ENCODE data around the gene SAFB2.

The SAFB2 gene

DNA sequence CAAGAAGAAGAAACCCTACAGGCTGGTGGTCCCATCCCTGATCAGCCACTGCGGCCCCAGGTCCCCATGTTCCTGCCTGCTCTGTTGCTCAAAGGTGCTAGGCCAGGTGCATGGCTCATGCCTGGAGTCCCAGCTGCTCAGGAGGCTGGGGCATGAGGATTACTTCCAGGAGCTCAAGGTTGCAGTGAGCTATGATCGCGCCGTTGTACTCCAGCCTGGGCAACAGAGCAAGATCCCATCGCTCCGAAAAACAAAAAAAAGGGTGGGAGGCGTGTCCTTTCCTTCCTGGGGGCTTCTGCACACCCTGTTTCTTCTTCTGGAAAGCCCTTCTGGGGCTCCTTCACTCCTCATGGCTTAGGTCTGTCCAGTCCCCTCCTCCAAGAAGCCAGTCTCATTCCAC lies 42.9 kb downstream of the SAFB2 start:
- DNase-seq (ENCODE audit: low read depth): no peak

GRCh38 chr19:5579286-5579685 lies 43.3 kb downstream of the SAFB2 start:
- no peak for DNase-seq (ENCODE audit: low read depth)

DNA sequence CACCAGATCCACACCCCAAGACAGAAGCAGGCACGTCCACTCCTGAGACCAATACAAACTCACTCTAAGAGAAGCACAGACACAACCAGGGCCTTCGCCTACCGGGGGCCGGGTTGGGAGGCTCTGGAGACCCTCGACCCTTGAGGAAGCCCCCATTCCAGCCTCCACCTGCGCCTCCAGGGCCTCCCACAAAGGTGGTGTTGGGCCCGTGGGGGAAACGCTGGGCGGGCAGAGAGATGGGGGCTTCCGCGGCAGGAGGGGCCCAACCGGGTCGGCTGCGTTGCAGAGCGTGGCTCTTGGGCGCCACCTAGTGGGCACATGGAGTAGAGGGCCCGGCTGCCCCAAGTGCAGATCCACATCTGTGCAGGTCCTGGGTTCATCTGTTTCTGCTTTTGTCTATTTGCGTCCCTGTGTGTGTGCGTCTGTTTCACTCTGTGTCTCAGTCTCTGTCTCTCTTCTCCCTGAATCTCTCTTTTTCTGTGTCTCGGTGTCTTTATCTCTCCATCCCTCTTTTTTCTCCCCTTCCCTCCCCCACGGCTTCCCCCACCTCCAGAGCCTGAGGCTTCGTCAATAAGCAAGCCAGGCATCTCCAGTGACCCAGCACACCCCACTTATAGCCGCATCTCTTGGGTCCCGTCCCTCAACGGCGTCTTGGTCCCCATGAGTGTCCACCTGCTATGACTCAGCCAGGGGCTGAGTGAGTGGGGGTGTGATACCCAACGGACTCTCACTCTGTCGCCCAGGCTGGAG lies 44.3 kb downstream of the SAFB2 start:
- DNase-seq (ENCODE audit: low read depth): peak; percentile 65

- DNase-seq (ENCODE audit: low read depth): no peak
These were observed 47.0 kb downstream of the SAFB2 start for GRCh38 chr19:5575590-5575989.

GRCh38 chr19:5572556-5573286 lies 49.9 kb downstream of the SAFB2 start:
- no peak for DNase-seq (ENCODE audit: low read depth)

GRCh38 chr19:5571777-5572176 lies 50.8 kb downstream of the SAFB2 start:
- DNase-seq (ENCODE audit: low read depth): no peak

DNA sequence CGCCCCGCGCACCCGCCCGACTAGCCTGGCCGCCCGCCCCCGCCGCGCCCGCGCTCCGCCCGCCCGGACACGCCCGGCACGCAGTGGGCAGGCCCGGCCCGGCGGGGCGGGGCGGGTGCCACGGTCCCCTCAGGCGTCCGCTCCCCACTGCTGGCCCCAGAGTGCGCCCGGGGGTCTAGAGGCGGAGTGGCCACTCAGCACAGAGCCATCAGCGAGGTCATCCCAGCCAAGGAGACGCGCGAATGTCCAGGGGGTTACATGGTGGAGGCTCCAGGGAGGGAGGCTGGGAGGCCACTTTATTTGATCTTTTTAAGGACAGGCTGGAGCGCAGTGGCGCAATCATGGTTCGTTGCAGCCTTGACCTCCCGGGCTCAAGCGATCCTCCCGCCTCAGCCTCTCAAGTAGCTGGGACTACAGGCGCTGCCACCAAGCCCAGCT lies 54.6 kb downstream of the SAFB2 start:
- DNase-seq (ENCODE audit: low read depth): no peak

DNA sequence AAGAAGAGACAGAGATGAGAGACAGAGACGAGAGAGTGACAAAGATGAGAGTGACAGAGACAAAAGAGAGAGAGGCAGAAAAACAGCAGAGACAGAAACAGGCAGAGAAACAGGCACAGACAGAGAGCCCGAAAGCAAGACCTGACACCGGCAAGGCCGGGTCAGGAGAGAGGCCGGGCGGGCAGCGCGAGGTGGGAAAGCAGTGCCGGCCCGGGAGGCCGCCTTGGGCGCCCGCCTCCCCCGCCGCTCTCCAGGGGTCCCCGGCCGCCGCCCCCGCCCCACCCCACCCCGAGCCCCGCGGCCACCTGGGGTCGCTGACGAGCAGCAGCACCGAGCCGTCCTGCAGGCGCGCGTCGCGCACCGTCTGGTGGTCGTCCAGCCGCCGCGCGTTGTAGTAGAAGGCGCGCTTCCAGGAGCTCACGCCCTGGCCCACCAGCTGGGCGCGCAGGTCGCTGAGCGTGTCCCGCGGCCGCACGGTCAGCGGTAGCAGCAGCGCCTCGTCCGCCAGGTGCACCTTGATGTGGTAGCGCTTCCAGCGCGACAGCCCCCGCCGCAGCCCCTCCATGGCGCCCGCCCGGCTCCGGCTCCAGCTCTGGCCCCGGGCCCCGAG lies 55.1 kb downstream of the SAFB2 start, which contains the start of gene TINCR:
TSS of gene TINCR (minus strand) at position 594 of the 610 bp plus-strand sequence.
- no peak for DNase-seq (ENCODE audit: low read depth)

GRCh38 chr19:5564930-5565329 lies 57.6 kb downstream of the SAFB2 start:
- DNase-seq (ENCODE audit: low read depth): no peak

- DNase-seq (ENCODE audit: low read depth): peak; percentile 77
These were observed 58.5 kb downstream of the SAFB2 start for GRCh38 chr19:5563935-5564612.

GRCh38 chr19:5563008-5563431 lies 59.6 kb downstream of the SAFB2 start:
- DNase-seq (ENCODE audit: low read depth): no peak

GRCh38 chr19:5562280-5562679 lies 60.3 kb downstream of the SAFB2 start:
- DNase-seq (ENCODE audit: low read depth): no peak

DNA sequence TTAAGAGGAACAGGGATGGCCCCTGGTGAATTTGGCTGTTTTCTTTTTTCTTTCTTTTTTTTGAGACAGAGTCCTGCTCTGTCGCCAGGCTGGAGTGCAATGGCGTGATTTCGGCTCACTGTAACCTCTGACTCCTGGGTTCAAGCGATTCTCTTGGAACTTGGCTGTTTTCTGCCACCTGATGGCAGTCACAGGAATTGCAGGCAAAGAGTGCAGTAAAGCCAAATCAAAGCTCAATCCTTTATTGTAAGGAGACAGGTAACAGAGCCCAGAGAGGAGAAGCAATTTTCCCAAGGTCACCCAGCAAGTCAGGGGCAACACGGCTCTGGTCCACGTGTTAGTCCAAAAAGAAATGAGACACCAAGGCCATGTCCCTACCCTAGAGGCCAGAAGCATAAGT lies 61.0 kb downstream of the SAFB2 start:
- no peak for DNase-seq (ENCODE audit: low read depth)

GRCh38 chr19:5560156-5560555 lies 62.4 kb downstream of the SAFB2 start:
- no peak for DNase-seq (ENCODE audit: low read depth)

- DNase-seq (ENCODE audit: low read depth): no peak
These were observed 62.8 kb downstream of the SAFB2 start for GRCh38 chr19:5559804-5560133.

DNA sequence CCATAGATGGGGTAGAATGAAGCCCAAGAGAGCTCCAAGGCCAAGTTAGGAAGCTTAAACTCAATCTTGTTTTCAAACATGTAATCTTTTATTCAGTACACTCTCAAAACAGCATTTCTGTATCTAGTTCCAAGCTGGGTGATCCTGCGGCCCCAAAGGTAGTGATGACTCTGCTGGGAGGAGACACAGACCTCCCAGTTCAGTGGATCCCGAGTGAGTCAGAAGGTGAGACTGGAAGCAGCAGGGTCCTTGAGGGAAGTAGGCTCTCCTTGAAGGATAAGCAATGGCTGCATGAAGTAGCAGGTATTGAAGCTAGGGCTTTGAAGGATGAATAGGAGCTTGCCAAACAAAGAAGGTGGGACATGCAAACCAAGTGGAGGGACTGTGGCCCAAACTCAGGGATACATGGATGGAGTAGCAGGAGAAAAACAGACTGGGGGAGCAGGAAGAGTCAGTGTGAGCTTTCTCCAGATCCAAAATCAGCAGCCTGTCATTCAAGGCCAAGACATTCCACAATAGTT lies 64.4 kb downstream of the SAFB2 start:
- DNase-seq (ENCODE audit: low read depth): no peak

DNA sequence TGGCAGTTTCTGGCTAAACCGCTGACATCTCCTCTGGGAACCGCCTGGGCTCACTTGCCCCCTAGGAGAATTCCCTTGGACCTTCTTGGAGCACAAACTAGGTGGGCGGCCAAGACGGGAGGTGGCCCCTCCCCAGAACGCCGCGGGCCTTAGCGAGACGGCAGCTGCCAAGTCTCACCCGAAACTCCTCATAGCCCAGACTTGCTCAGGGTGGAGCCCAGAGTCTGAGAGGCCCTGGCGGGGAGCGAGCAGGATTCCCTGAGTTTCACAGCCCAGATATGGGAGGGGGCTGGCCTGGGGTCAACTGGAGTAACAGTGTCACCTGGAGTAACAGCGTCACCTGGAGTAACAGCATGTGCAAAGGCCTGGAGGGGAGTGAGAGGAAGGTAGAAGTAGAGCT lies 64.9 kb downstream of the SAFB2 start:
- no peak for DNase-seq (ENCODE audit: low read depth)

DNA sequence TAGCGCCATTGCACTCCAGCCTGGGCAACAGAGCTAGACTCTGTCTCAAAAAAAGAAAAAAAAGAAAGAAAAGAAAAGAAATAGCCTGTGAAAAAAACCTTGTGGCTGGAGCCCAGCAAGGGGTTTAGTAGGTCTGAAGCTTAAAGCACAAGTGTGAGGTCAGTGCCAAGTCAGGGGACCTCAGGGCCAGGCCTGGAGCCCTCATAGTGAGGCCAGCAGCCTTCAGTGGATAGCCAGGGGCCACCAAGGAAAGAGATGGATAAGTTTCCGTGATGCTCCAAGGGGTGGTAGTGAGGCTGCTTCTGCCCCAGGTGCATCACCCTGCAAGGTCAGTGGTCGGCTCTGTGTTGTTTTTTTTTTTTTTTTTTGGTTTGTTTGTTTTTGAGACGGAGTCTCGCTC lies 67.7 kb downstream of the SAFB2 start:
- no peak for DNase-seq (ENCODE audit: low read depth)

DNA sequence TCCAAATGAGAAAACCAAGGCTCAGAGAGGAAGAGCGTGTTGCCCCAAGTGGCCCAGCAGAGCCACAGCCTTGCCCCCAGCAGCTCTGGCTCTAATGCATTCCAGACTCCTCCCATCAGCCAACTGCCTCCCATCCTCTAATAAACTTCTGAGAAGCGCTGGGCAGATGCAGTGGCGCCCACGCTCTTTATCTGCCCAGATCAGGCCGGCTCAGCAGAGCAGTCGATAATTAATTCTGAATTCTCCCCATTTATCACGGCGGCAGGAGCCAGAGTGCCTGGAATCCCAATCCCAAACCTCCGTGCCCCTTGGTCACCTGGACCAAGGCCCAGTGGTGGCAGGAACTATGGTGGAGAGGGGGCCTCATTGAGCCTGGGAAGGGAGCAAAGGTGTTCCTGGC lies 68.7 kb downstream of the SAFB2 start:
- DNase-seq (ENCODE audit: low read depth): no peak

GRCh38 chr19:5547881-5548280 lies 74.7 kb downstream of the SAFB2 start:
- peak; percentile 59 for DNase-seq (ENCODE audit: low read depth)

DNA sequence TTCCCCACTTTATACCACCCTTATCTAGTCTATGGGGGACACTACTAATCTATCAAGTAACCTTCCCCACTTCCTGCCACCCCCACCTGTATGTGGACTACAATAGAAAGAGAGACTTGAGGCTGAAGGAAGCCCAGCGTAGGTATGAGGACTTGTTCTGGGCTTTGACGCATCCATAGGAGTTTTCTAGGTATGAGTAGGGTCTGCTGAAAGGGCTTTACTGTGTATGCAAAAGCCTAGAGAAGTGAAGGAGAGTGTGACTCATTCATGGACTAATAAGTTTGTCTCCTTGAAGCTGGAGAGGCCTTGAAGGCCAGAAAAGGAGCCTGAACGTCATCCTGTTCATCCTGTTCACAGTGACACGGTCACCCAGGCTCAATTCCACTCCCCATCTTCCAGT lies 76.6 kb downstream of the SAFB2 start:
- no peak for DNase-seq (ENCODE audit: low read depth)

GRCh38 chr19:5545051-5545450 lies 77.5 kb downstream of the SAFB2 start:
- DNase-seq (ENCODE audit: low read depth): no peak
